Cardiac muscle cell (in vitro differentiated cells and primary cell): ENCODE measurements around the gene EPHA8. TPM values are rescaled to one million over a fixed set of nuclear protein-coding genes. Genes with fewer than 3 reads are reported as not detected.

Experiments
- DNase-seq, 2 donors: peaks; one replicate each; pipeline versions ENCODE4 v3.0.0 to v3.0.0-alpha.2; 2010 to 2017; ENCODE audit warnings: low read depth in 1 of 2, low spot score in 1 of 2
- H3K27ac ChIP-seq: fragments of 200-600 bp; sonication (generic); 2 replicates; pipeline ENCODE4 v1.5.1; 2016
- H3K27me3 ChIP-seq: fragments of 200-600 bp; sonication (generic); 2 replicates; pipeline ENCODE4 v1.6.0; 2016; ENCODE audit warnings: control low read depth
- H3K36me3 ChIP-seq: fragments of 200-600 bp; sonication (generic); 2 replicates; pipeline ENCODE4 v1.5.1; 2016; ENCODE audit warnings: control low read depth
- H3K4me1 ChIP-seq: fragments of 200-600 bp; sonication (generic); 2 replicates; pipeline ENCODE4 v1.8.1; 2017; ENCODE audit warnings: low read depth, mild to moderate bottlenecking, mixed run types
- H3K4me3 ChIP-seq: fragments of 200-600 bp; sonication (generic); 2 replicates; pipeline ENCODE4 v1.5.1; 2016; ENCODE audit warnings: mild to moderate bottlenecking
- H3K9me3 ChIP-seq: fragments of 200-600 bp; sonication (generic); 2 replicates; pipeline ENCODE4 v1.5.1; 2017; ENCODE audit warnings: low read depth, mild to moderate bottlenecking, control low read depth
- CTCF ChIP-seq: IDR thresholded peaks from 2 replicates; pipeline ENCODE4 v1.5.1; 2012; ENCODE audit warnings: low read depth, mild to moderate bottlenecking, low read length
- polyA plus RNA-seq: library from polyadenylated mRNA; unstranded; fragments of >200 nt; fragmentation: Nextera tagmentation; extraction: Ambion mirVana; gene quantifications from 2 replicates; pipeline ENCODE4 v1.2.1, GENCODE V29; 2016
- total RNA-seq: library from RNA; depleted of rRNA; stranded (reverse); fragments of >200 nt; gene quantifications from 2 replicates; pipeline ENCODE4 v1.2.3, GENCODE V29; 2016

The EPHA8 gene
- total and polyA plus RNA-seq, 2 experiments from 2014 or later = 4.7 to 10.9 TPM

GRCh38 chr1:22573237-22573636, 9.9 kb downstream of the EPHA8 start:
- H3K27ac ChIP-seq = no peak overlapping the region
- no peaks in the 10 kb centered on the region for H3K9me3 ChIP-seq
- no peak for DNase-seq
- H3K27me3 ChIP-seq = no peaks in the 10 kb centered on the region
- H3K36me3 ChIP-seq = no peaks in the 10 kb centered on the region
- no peak for TF ChIP-seq CTCF
- H3K4me1 ChIP-seq = peaks cover 13% of the 10 kb centered on the region
- no peak overlapping the region for H3K4me3 ChIP-seq

GRCh38 chr1:22575532-22576149, 12.4 kb downstream of the EPHA8 start:
- H3K36me3 ChIP-seq = no peaks in the 10 kb centered on the region
- TF ChIP-seq CTCF = no peak
- H3K4me1 ChIP-seq = peaks cover 20% of the 10 kb centered on the region
- no peak overlapping the region for H3K4me3 ChIP-seq
- DNase-seq = peak in 1 of 2 donors; percentile 54
- H3K27ac ChIP-seq = peak overlapping the region; percentile 19
- H3K9me3 ChIP-seq = no peaks in the 10 kb centered on the region
- H3K27me3 ChIP-seq = no peaks in the 10 kb centered on the region

GRCh38 chr1:22576150-22576544, 12.9 kb downstream of the EPHA8 start:
- H3K27ac ChIP-seq = no peak overlapping the region
- DNase-seq = no peak
- peaks cover 17% of the 10 kb centered on the region for H3K4me1 ChIP-seq
- TF ChIP-seq CTCF = no peak
- H3K4me3 ChIP-seq = no peak overlapping the region
- H3K27me3 ChIP-seq = no peaks in the 10 kb centered on the region
- no peaks in the 10 kb centered on the region for H3K9me3 ChIP-seq
- no peaks in the 10 kb centered on the region for H3K36me3 ChIP-seq

- H3K9me3 ChIP-seq = no peaks in the 10 kb centered on the region
- H3K4me1 ChIP-seq = peaks cover 20% of the 10 kb centered on the region
- no peak for TF ChIP-seq CTCF
- no peak overlapping the region for H3K4me3 ChIP-seq
- H3K27me3 ChIP-seq = no peaks in the 10 kb centered on the region
- DNase-seq = no peak
- H3K27ac ChIP-seq = no peak overlapping the region
- no peaks in the 10 kb centered on the region for H3K36me3 ChIP-seq
These were observed 13.3 kb downstream of the EPHA8 start for GRCh38 chr1:22576617-22577016.

GRCh38 chr1:22578732-22579361, 15.6 kb downstream of the EPHA8 start:
- no peak for TF ChIP-seq CTCF
- peak overlapping the region; percentile 62 for H3K27ac ChIP-seq
- peaks cover 40% of the 10 kb centered on the region for H3K4me1 ChIP-seq
- H3K27me3 ChIP-seq = no peaks in the 10 kb centered on the region
- no peak overlapping the region for H3K4me3 ChIP-seq
- no peaks in the 10 kb centered on the region for H3K9me3 ChIP-seq
- no peak for DNase-seq
- no peaks in the 10 kb centered on the region for H3K36me3 ChIP-seq
